Endothelial cell of umbilical vein (primary cell): ENCODE results near the gene TJP3. TPM values are rescaled to one million over a fixed set of nuclear protein-coding genes. Genes with fewer than 3 reads are reported as not detected.

Experiments
- BruUV-seq: library from RNA; stranded (reverse); fragments of 400-500 nt; replicated peaks from 2 replicates; lab custom pipeline; 2021; lab: Mats Ljungman, UMichigan
- CTCF ChIA-PET: fragments of 300-600, 350-600 bp; sonication (Branson Sonifier 250); formaldehyde crosslinking; loops from one replicate; lab custom pipeline; 2021; ENCODE audit warnings: antibody characterized with exemption, inconsistent platforms; lab: Charles Lee
- POLR2A ChIA-PET: fragments of 300-600, 350-600 bp; sonication (Branson Sonifier 250); formaldehyde crosslinking; loops from one replicate; lab custom pipeline; 2021; ENCODE audit warnings: antibody characterized with exemption, inconsistent platforms; lab: Charles Lee
- DNase-seq: peaks from one replicate; pipeline ENCODE4 v3.0.0-alpha.2; 2011; ENCODE audit warnings: low read depth, low spot score
- FAIRE-seq: peaks from 2 replicates; lab custom pipeline; 2011; peaks lifted over from hg19 to GRCh38; lab: Jason Lieb, UNC
- H2AFZ ChIP-seq: 2 replicates; pipeline ENCODE4 v1.6.0; 2012; ENCODE audit warnings: low read depth, low read length, control low read depth, inconsistent platforms
- H3K27ac ChIP-seq: 2 replicates; pipeline ENCODE4 v1.5.1; 2011; ENCODE audit warnings: low read depth, mild to moderate bottlenecking, control low read depth, low read length, moderate library complexity; ENCODE audit not compliant: insufficient read depth
- H3K27me3 ChIP-seq, 2 experiments: 2 replicates each; pipeline versions ENCODE4 v1.6.0 to v1.6.1; 2011; ENCODE audit warnings: low read length in 2 of 2, mixed read lengths in 1 of 2; ENCODE audit not compliant: control insufficient read depth in 2 of 2, insufficient read depth in 2 of 2
- H3K36me3 ChIP-seq, 2 experiments: 2 replicates in 1 of 2; 3 replicates in 1 of 2; pipeline ENCODE4 v1.5.1; 2011; ENCODE audit warnings: low read length in 2 of 2, mild to moderate bottlenecking in 1 of 2, moderate library complexity in 1 of 2; ENCODE audit not compliant: control insufficient read depth in 2 of 2, insufficient read depth in 2 of 2; ENCODE audit errors: extremely low read depth in 1 of 2
- H3K4me1 ChIP-seq: 3 replicates; pipeline ENCODE4 v1.5.1; 2011; ENCODE audit warnings: mild to moderate bottlenecking, low read length; ENCODE audit not compliant: control insufficient read depth, insufficient read depth; ENCODE audit errors: extremely low read depth
- H3K4me2 ChIP-seq: 2 replicates; pipeline ENCODE4 v1.6.1; 2011; ENCODE audit warnings: low read length, control low read depth, mixed read lengths; ENCODE audit not compliant: insufficient read depth
- H3K4me3 ChIP-seq, 3 experiments: fragments of 200-600 bp in 1 of 3; sonication (generic), shearing (Covaris generic) in 1 of 3; replicated peaks in 1 of 3; 2 replicates each; pipeline ENCODE4 v1.5.1; 2011 to 2016; ENCODE audit warnings: control low read depth in 3 of 3, low read length in 3 of 3, mild to moderate bottlenecking in 2 of 3, inconsistent platforms in 1 of 3, low read depth in 1 of 3, moderate library complexity in 1 of 3; ENCODE audit not compliant: insufficient read depth in 1 of 3
- H3K79me2 ChIP-seq: 2 replicates; pipeline ENCODE4 v1.6.0; 2012; ENCODE audit warnings: low read length, inconsistent platforms; ENCODE audit not compliant: control insufficient read depth, insufficient read depth
- H3K9ac ChIP-seq: replicated peaks from 2 replicates; pipeline ENCODE3; 2011; ENCODE audit warnings: low read length, control low read depth; ENCODE audit not compliant: insufficient read depth; ENCODE audit errors: extremely low read depth
- H3K9me1 ChIP-seq: replicated peaks from 3 replicates; pipeline ENCODE4 v1.6.0; 2011; ENCODE audit warnings: mild to moderate bottlenecking, low read length; ENCODE audit not compliant: control insufficient read depth, insufficient read depth; ENCODE audit errors: extremely low read depth
- H3K9me3 ChIP-seq: replicated peaks from 2 replicates; pipeline ENCODE4 v1.5.1; 2012; ENCODE audit warnings: low read length, inconsistent platforms; ENCODE audit not compliant: control insufficient read depth, insufficient read depth
- H4K20me1 ChIP-seq: replicated peaks from 2 replicates; pipeline ENCODE3; 2011; ENCODE audit warnings: mild to moderate bottlenecking, low read length; ENCODE audit not compliant: control insufficient read depth, insufficient read depth; ENCODE audit errors: extremely low read depth
- CTCF ChIP-seq, 2 donors: IDR thresholded peaks; 1 replicate in 1 of 2; 2 replicates in 1 of 2; pipeline ENCODE4 v1.5.1; 2011; ENCODE audit warnings: low read length in 2 of 2, mild to moderate bottlenecking in 2 of 2, moderate library complexity in 2 of 2, control low read depth in 1 of 2, inconsistent platforms in 1 of 2, low read depth in 1 of 2; ENCODE audit not compliant: insufficient read depth in 1 of 2; ENCODE audit errors: extremely low read depth in 1 of 2
- EZH2 ChIP-seq: IDR thresholded peaks from 2 replicates; pipeline ENCODE4 v1.6.1; 2012; ENCODE audit warnings: borderline replicate concordance, low read depth, mild to moderate bottlenecking, moderate library complexity, low read length, inconsistent platforms; ENCODE audit not compliant: severe bottlenecking
- FOS ChIP-seq: IDR thresholded peaks from 2 replicates; pipeline ENCODE4 v1.6.1; 2011; ENCODE audit warnings: mild to moderate bottlenecking, low read length, moderate library complexity, borderline replicate concordance; ENCODE audit not compliant: insufficient read depth
- GATA2 ChIP-seq: IDR thresholded peaks from 2 replicates; pipeline ENCODE4 v1.7.0; 2011; ENCODE audit warnings: low read depth, mild to moderate bottlenecking, moderate library complexity, mixed read lengths, low read length; ENCODE audit not compliant: insufficient read length, insufficient read depth
- JUN ChIP-seq: IDR thresholded peaks from 2 replicates; pipeline ENCODE4 v1.6.1; 2011; ENCODE audit warnings: borderline replicate concordance, low read depth; ENCODE audit not compliant: insufficient read length, insufficient read depth
- MYC ChIP-seq: IDR thresholded peaks from one replicate; pipeline ENCODE4 v1.6.1; 2011; ENCODE audit warnings: mild to moderate bottlenecking, low read depth, low read length
- POLR2A ChIP-seq: IDR thresholded peaks from 2 replicates; pipeline ENCODE4 v1.6.1; 2012; ENCODE audit warnings: low read depth, mild to moderate bottlenecking, control low read depth, low read length
- POLR2AphosphoS5 ChIP-seq: IDR thresholded peaks from 2 replicates; pipeline ENCODE4 v1.6.1; 2012; ENCODE audit warnings: low read depth, mild to moderate bottlenecking, control low read depth, low read length, moderate library complexity; ENCODE audit not compliant: insufficient read depth
- dilution Hi-C: fragments of 300-500 bp; cut with MboI; formaldehyde crosslinking; loops from one replicate; pipeline ENCODE4 v1.15.0; 2019; ENCODE audit warnings: low sequenced_read_pairs; ENCODE audit not compliant: extremely low pct_ligation_motif_present
- intact Hi-C: fragments of 100-400 bp; cut with micrococcal nuclease; formaldehyde crosslinking; loops from one replicate; pipeline ENCODE4 v1.10.0; 2022
- polyA plus RNA-seq, 4 experiments: library from polyadenylated mRNA; depleted of rRNA in 3 of 4; stranded (reverse) in 3 of 4; unstranded in 1 of 4; fragments of >200 nt; gene quantifications; 2 replicates each; pipeline versions ENCODE4 v1.2.1 to v1.2.3, GENCODE V29; 2011 to 2012; ENCODE audit warnings: missing spikeins in 1 of 4
- total RNA-seq: library from RNA; stranded (reverse); gene quantifications from 2 replicates; pipeline ENCODE4 v1.2.3, GENCODE V29; 2021
- TF ChIP-seq, protein P1 (sequence below): IDR thresholded peaks from 2 replicates; pipeline ENCODE4 v1.6.1; 2011; ENCODE audit not compliant: insufficient read depth, insufficient read length

Gene TJP3
- total and polyA plus RNA-seq, 2 donors (not counting 3 experiments of a cell fraction or from before 2014, with no cell fraction given) = 0.10 TPM; not detected in 1

- Histone ChIP-seq H3K4me2 (no peak overlapping the region), H3K27ac (no peak overlapping the region), H3K4me1 (peaks cover 14% of the 10 kb centered on the region), H4K20me1 (no peaks in the 10 kb centered on the region), H3K9ac (no peak overlapping the region), H3K36me3 (peaks cover 2 to 10% of the 10 kb centered on the region in 2 experiments), H3K9me1 (no peaks in the 10 kb centered on the region), H3K4me3 (no peak overlapping the region), H3K27me3 (no peaks in the 10 kb centered on the region), H3K9me3 (no peaks in the 10 kb centered on the region), H2AFZ (no peak overlapping the region), H3K79me2 (peaks cover 4% of the 10 kb centered on the region)
- intact Hi-C loops (no loop called here), dilution Hi-C loops (no loop called here)
- TF ChIP-seq EZH2 (no peak), CTCF (IDR thresholded peaks at IDR 0.05; ENCODE audit: extremely low read depth in 1 of 2, insufficient read depth in 1 of 2, low read depth in 1 of 2, low read length in 2 of 2) (no peak), JUN (no peak), POLR2A (no peak), MYC (no peak), POLR2AphosphoS5 (no peak), GATA2 (no peak), FOS (no peak)
- TF ChIP-seq, protein P1, sequence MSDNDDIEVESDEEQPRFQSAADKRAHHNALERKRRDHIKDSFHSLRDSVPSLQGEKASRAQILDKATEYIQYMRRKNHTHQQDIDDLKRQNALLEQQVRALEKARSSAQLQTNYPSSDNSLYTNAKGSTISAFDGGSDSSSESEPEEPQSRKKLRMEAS = no peak
- ChIA-PET CTCF (interaction anchor here (2.1 kb wide), 1 partner anchor 54 kb away, joined by 8 read pairs; no protein-coding TSS in a partner anchor), POLR2A (no interaction called here)
- FAIRE-seq (no peak), DNase-seq (no peak)
- BruUV-seq = no TSS peak
Measured at GRCh38 chr19:3767050-3767449, 58.9 kb downstream of the TJP3 start.
